Prostate gland (tissue), 2 donors: Measurements from ENCODE around the gene FIG4.

ENCODE experiments used
- POLR2A ChIP-seq: fragments of 450-650 bp; IDR thresholded peaks from one replicate; pipeline ENCODE4 v1.6.1; 2016; ENCODE audit warnings: antibody characterized with exemption, mild to moderate bottlenecking
- TF ChIP-seq, protein P1 (sequence below), 4 experiments: fragments of 200-600 bp in 2 of 4; fragments of 450-650 bp in 2 of 4; sonication (generic) in 2 of 4; IDR thresholded peaks; 1 replicate in 3 of 4; 2 replicates in 1 of 4; pipeline ENCODE4 v1.5.1; 2016 to 2019; ENCODE audit warnings: antibody characterized with exemption in 4 of 4, mild to moderate bottlenecking in 2 of 4, moderate library complexity in 2 of 4

DNA sequence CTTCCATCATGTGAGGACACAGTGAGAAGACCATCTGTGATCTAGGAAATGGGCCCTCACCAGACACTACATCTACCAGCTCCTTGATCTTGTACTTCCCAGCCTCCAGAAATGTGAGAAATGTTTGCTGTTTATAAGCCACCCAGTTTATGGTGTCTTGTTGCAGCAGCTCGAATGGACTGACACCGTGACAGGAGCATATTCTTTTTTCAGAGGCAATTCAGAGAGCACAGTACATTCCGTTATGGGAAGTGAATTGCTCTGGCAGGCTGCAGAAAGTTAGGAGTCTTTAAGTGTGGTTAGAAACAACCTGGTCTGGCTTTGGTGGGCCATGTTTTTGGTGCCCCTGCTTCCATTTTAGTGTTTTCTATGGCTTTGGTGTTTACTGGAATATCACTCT is 75.1 kb downstream of the FIG4 start:
- TF ChIP-seq, protein P1, sequence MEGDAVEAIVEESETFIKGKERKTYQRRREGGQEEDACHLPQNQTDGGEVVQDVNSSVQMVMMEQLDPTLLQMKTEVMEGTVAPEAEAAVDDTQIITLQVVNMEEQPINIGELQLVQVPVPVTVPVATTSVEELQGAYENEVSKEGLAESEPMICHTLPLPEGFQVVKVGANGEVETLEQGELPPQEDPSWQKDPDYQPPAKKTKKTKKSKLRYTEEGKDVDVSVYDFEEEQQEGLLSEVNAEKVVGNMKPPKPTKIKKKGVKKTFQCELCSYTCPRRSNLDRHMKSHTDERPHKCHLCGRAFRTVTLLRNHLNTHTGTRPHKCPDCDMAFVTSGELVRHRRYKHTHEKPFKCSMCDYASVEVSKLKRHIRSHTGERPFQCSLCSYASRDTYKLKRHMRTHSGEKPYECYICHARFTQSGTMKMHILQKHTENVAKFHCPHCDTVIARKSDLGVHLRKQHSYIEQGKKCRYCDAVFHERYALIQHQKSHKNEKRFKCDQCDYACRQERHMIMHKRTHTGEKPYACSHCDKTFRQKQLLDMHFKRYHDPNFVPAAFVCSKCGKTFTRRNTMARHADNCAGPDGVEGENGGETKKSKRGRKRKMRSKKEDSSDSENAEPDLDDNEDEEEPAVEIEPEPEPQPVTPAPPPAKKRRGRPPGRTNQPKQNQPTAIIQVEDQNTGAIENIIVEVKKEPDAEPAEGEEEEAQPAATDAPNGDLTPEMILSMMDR (IDR thresholded peaks at IDR 0.05) = no peak
- TF ChIP-seq POLR2A = no peak
